AG09319 (cell line): Measurements from ENCODE around the gene ORM1.

Experiments
- DNase-seq: peaks from one replicate; pipeline ENCODE4 v3.0.0-alpha.2; 2010; ENCODE audit warnings: low read depth; ENCODE audit errors: extremely low read depth
- TF ChIP-seq, protein P1 (sequence below): IDR thresholded peaks from 2 replicates; pipeline ENCODE4 v1.5.1; 2011; ENCODE audit warnings: low read depth, mild to moderate bottlenecking, inconsistent platforms, low read length, moderate library complexity

Gene ORM1

GRCh38 chr9:114284316-114285060 lies 38.4 kb upstream of the ORM1 start:
- no peak for DNase-seq
- TF ChIP-seq, protein P1, sequence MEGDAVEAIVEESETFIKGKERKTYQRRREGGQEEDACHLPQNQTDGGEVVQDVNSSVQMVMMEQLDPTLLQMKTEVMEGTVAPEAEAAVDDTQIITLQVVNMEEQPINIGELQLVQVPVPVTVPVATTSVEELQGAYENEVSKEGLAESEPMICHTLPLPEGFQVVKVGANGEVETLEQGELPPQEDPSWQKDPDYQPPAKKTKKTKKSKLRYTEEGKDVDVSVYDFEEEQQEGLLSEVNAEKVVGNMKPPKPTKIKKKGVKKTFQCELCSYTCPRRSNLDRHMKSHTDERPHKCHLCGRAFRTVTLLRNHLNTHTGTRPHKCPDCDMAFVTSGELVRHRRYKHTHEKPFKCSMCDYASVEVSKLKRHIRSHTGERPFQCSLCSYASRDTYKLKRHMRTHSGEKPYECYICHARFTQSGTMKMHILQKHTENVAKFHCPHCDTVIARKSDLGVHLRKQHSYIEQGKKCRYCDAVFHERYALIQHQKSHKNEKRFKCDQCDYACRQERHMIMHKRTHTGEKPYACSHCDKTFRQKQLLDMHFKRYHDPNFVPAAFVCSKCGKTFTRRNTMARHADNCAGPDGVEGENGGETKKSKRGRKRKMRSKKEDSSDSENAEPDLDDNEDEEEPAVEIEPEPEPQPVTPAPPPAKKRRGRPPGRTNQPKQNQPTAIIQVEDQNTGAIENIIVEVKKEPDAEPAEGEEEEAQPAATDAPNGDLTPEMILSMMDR, result no peak

DNA sequence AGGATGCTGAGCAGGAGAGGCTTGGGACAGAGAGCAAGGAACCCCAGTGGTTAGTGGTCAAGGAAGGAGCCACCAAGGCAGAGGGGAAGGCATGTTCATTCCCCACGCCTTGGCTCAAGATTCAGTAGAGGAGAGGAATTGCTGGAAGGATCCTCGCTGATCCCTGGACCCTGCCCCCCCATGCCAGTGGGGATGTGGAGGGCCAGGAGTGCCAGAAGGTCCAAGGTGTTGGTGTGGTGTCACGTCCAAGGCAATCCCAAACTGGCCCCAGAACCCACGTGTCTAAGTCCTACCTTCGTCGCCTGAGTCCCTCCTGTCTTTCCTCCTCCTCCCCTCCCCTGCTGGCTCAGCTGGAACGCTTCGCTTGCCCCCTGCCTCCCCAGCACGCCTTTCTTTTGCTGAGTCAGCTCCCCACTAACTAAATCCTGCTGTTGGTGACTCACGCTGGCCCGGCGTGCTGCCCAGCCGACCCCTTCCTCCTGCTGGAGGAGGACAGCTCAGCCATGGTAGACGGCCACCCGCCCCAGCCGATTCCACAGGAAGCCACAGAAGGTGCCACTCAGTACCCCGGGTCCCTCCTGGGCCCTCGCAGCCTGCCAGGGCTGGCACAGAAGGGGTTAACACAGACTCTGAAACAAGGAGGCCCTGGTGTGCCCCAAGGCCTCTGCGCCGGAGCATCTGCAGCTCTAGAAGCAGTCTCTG lies 37.6 kb upstream of the ORM1 start:
- TF ChIP-seq, protein P1, result peak; percentile 15
- DNase-seq, result peak; percentile 84

GRCh38 chr9:114286146-114286679 lies 36.7 kb upstream of the ORM1 start:
- no peak for DNase-seq
- TF ChIP-seq, protein P1, result no peak

DNA sequence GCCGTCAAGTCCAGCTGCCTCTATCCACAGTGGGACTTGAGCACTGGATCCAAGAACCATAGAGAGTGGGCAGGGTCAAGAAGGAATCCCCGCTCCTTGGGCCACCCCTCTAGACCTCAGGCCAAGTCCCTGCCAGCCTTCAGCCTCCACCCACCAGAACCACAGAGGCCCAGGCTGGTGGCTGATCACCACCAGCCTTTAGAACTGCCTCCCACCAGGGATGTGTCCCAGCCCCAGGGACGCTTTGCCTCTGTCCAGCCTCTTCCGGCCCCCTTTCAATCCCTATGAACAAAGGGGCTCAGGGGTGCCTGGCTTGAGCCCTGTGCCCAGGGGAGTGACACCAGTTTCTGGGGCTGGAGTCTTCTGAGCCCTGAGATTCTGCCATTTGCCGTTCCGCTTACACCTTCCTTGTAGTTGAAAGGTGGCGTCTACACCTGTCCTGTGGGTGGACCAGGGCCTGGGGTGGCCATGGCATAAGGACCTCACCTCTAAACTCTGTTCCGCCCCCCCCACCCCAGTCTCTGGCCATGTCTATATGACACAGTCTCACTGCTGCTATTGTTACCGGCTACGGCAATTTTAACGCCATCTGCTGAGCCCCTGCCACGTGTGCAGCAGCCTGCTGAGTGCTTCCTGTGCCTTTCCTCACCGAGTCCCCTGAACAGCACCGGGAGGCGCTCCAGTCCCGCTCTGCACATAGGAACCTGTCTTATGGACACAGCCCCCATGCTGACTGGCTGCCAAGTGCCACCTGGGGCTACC lies 35.7 kb upstream of the ORM1 start:
- no peak for DNase-seq
- TF ChIP-seq, protein P1, result no peak

DNA sequence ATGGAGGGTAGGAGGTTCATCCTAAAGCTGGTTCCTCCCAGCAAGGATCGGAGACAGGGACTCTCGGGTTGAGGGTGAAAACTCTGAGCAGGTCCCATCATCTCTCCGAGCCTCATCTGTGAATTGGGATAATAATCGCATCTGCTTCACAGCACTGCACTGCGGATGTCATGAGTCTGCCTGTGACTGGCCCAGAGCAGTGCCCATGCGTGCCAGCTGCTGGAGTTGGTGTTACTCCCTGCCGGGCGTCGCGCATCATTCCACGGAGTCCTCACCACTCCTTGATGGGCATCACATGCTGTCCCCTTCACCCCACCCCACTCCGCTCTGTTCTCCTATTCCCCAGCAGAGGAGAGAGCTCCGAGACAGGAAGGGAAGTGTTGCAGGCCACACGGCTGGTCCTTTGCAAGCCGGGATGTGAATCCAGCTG lies 35.1 kb upstream of the ORM1 start:
- TF ChIP-seq, protein P1, result no peak
- DNase-seq, result no peak

GRCh38 chr9:114288193-114289091 lies 34.5 kb upstream of the ORM1 start:
- TF ChIP-seq, protein P1, result peak; percentile 1
- no peak for DNase-seq
